Activated naive CD8-positive, alpha-beta T cell treated with anti-CD3 and anti-CD28 coated beads, Interleukin-2, amount 50 U/mL, for 24 hours (primary cell): ENCODE results near the gene PMEPA1.
A peak's percentile ranks its signal among the peaks of the same experiment; 100 is the strongest.
"Not testable (repeated sequence)": the region's sequence is repeated elsewhere in the genome, so short reads cannot be mapped to it uniquely, and the experiment has no call there.

Source experiments
- ATAC-seq: fragments of 150-1000 bp; cut with Tn5 transposase; one replicate; pipeline ENCODE4 v1.10.0; 2021
- DNase-seq: peaks from one replicate; pipeline ENCODE4 v3.0.0; 2021
- H3K27ac Mint-ChIP-seq: one replicate; pipeline ENCODE4 v1.8.0; 2021; ENCODE audit warnings: mild to moderate bottlenecking, mixed read lengths
- H3K27me3 Mint-ChIP-seq: one replicate; pipeline ENCODE4 v1.8.0; 2021; ENCODE audit warnings: mixed read lengths
- H3K36me3 Mint-ChIP-seq: one replicate; pipeline ENCODE4 v1.8.0; 2021; ENCODE audit warnings: low read depth, mixed read lengths
- H3K4me1 Mint-ChIP-seq: one replicate; pipeline ENCODE4 v1.8.0; 2021; ENCODE audit warnings: mixed read lengths
- H3K4me3 Mint-ChIP-seq: one replicate; pipeline ENCODE4 v1.8.0; 2021; ENCODE audit warnings: mild to moderate bottlenecking, moderate library complexity, mixed read lengths
- H3K9me3 Mint-ChIP-seq: one replicate; pipeline ENCODE4 v1.8.0; 2021; ENCODE audit warnings: mixed read lengths

Gene PMEPA1

DNA sequence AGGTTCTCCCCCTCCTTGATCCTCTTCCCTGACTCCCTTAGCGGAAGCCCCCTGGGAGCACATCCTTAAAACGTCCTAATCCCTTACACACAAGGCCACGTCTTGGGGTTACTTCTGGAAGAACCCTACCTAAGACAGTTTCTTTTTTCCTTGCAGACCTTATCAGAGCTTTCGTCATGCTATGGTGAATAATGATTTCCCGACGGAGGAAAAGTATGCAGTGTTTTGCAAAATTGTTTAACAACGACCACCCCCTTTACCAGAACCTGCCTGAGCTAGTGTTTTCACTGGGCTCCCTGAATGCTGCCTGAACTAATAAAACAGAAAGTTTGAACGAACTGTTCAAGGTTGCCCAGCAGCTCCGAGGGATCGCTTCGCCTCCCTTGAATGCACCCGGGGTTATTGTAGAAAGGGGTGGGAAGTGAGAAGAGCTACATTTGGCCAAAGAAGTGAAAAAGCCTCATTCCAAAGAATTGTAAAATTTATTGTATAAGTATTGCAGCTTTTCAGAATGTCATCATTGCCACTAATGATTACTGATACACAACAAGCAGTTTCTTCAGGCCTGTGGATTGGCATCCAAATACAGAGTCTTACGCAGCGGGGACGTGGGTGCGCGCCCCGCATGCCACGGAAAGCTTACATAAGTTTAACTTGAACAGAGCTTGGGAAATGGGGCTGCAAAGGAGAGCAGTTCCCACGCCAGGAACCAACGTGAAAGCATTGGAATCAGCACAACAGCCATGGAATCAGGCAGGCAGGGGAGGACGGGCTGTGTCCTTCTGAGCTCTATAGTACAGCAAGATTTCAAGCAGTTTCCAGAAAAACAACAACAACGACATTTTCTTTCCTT lies 61.7 kb downstream of the PMEPA1 start:
- ATAC-seq (no peak), DNase-seq (no peak)
- Mint-ChIP-seq H3K4me1 (no peaks in the 10 kb centered on the region), H3K4me3 (no peak overlapping the region), H3K27ac (no peak overlapping the region), H3K9me3 (peaks cover 9% of the 10 kb centered on the region), H3K27me3 (no peaks in the 10 kb centered on the region), H3K36me3 (peaks cover 4% of the 10 kb centered on the region)

- Mint-ChIP-seq H3K27ac (no peak overlapping the region), H3K9me3 (peaks cover 9% of the 10 kb centered on the region), H3K4me3 (no peak overlapping the region), H3K36me3 (peaks cover 4% of the 10 kb centered on the region), H3K27me3 (no peaks in the 10 kb centered on the region), H3K4me1 (no peaks in the 10 kb centered on the region)
- DNase-seq (no peak), ATAC-seq (no peak)
Observed at GRCh38 chr20:57647006-57647932, 62.5 kb downstream of the PMEPA1 start.

- Mint-ChIP-seq H3K4me1 (peaks cover 7% of the 10 kb centered on the region), H3K36me3 (peaks cover 8% of the 10 kb centered on the region), H3K4me3 (no peak overlapping the region), H3K27ac (no peak overlapping the region), H3K27me3 (peaks cover 5% of the 10 kb centered on the region), H3K9me3 (peaks cover 32% of the 10 kb centered on the region)
- DNase-seq = no peak
- ATAC-seq = no peak
Observed at GRCh38 chr20:57638895-57639236, 70.9 kb downstream of the PMEPA1 start.

DNA sequence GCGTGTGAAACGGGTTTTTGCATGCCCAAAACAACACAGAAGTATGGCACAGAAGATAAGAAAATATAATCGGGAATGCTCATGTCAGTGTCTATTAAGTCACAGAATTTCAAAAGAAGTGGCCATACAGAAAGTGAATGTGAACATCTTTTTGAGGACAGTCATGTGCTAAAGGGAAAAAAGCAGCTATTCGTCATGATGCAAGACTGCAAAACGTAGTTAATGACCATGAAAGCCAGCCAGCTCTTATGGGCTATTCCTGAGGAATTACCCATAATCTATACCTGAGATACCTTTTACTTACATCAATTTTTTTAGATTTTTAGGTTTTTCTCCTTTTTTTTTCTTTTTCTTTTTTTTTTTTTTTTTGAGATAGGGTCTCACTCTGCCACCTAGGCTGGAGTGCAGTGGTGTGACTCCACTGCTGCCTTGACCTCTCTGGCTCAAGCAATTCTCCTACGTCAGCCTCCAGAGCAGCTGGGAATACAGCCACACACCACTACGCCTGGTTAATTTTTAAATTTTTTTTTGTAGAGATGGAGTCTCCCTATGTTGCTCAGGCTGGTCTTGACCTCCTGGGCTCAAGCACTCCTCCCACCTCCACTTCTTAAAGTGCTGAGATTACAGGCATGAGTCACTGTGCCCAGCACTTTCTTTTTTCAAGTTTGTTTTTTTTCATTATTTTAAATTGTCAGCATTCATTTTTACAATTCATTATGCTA lies 71.5 kb downstream of the PMEPA1 start:
- DNase-seq = no peak
- ATAC-seq = no peak
- H3K4me1 Mint-ChIP-seq = peaks cover 10% of the 10 kb centered on the region
- H3K27ac Mint-ChIP-seq = no peak overlapping the region
- H3K4me3 Mint-ChIP-seq = no peak overlapping the region
- H3K27me3 Mint-ChIP-seq = peaks cover 5% of the 10 kb centered on the region
- peaks cover 33% of the 10 kb centered on the region for H3K9me3 Mint-ChIP-seq
- peaks cover 8% of the 10 kb centered on the region for H3K36me3 Mint-ChIP-seq

GRCh38 chr20:57633945-57634491 lies 75.8 kb downstream of the PMEPA1 start:
- H3K4me3 Mint-ChIP-seq = no peak overlapping the region
- ATAC-seq (no peak), DNase-seq (no peak)
- H3K36me3 Mint-ChIP-seq = peaks cover 15% of the 10 kb centered on the region
- peaks cover 5% of the 10 kb centered on the region for H3K27me3 Mint-ChIP-seq
- H3K27ac Mint-ChIP-seq = no peak overlapping the region
- peaks cover 28% of the 10 kb centered on the region for H3K4me1 Mint-ChIP-seq
- peaks cover 39% of the 10 kb centered on the region for H3K9me3 Mint-ChIP-seq

DNA sequence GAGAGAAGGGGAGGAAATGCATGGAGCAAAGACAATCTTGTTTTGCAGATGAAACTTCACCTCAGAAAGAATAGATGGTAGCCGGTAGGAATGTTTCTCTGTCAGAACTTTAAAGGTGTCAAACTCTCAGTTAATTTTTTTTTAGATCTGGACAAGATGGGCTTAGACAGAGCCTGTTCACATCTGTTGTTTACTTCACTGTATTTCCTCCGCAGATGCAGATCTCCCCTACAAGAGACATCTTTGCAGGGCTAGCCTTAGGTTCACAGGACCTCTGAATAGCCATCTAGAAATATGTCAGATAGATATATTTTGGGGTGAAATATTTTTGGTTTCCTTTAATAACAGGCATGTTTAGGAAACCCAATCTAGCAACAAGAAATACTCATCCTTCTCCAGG lies 77.5 kb downstream of the PMEPA1 start:
- DNase-seq (no peak), ATAC-seq (no peak)
- Mint-ChIP-seq H3K27me3 (peaks cover 5% of the 10 kb centered on the region), H3K9me3 (peaks cover 35% of the 10 kb centered on the region), H3K4me3 (no peak overlapping the region), H3K36me3 (peaks cover 12% of the 10 kb centered on the region), H3K27ac (no peak overlapping the region), H3K4me1 (peaks cover 41% of the 10 kb centered on the region)

GRCh38 chr20:57630061-57630460 lies 79.8 kb downstream of the PMEPA1 start:
- ATAC-seq (peak; percentile 94), DNase-seq (peak; percentile 59)
- Mint-ChIP-seq H3K27me3 (no peaks in the 10 kb centered on the region), H3K36me3 (peaks cover 14% of the 10 kb centered on the region), H3K4me3 (peak overlapping the region; percentile 88), H3K4me1 (peaks cover 56% of the 10 kb centered on the region), H3K27ac (peak overlapping the region; percentile 89), H3K9me3 (peaks cover 20% of the 10 kb centered on the region)

GRCh38 chr20:57629491-57629901 lies 80.3 kb downstream of the PMEPA1 start:
- peak overlapping the region; percentile 88 for H3K4me3 Mint-ChIP-seq
- peak; percentile 48 for DNase-seq
- H3K4me1 Mint-ChIP-seq = peaks cover 54% of the 10 kb centered on the region
- peaks cover 19% of the 10 kb centered on the region for H3K9me3 Mint-ChIP-seq
- H3K27me3 Mint-ChIP-seq, ATAC-seq: not testable (repeated sequence)
- peaks cover 18% of the 10 kb centered on the region for H3K36me3 Mint-ChIP-seq
- H3K27ac Mint-ChIP-seq = peak overlapping the region; percentile 89

DNA sequence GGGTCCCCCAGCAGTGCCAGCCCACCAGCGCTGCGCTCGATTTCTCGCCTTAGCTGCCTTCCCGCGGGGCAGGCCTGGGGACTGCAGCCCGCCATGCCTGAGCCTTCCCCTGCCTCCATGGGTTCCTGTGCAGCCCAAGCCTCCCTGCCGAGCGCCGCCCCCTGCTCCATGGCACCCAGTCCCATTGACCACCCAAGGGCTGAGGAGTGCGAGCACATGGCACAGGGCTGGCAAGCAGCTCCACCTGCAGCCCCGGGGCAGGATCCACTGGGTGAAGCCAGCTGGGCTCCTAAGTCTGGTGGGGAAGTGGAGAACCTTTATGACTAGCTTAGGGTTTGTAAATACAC lies 80.9 kb downstream of the PMEPA1 start:
- not testable (repeated sequence) for DNase-seq, ATAC-seq, H3K27me3 Mint-ChIP-seq
- peaks cover 19% of the 10 kb centered on the region for H3K9me3 Mint-ChIP-seq
- H3K4me1 Mint-ChIP-seq = peaks cover 49% of the 10 kb centered on the region
- peaks cover 20% of the 10 kb centered on the region for H3K36me3 Mint-ChIP-seq
- peak overlapping the region; percentile 88 for H3K4me3 Mint-ChIP-seq
- H3K27ac Mint-ChIP-seq = peak overlapping the region; percentile 89

DNA sequence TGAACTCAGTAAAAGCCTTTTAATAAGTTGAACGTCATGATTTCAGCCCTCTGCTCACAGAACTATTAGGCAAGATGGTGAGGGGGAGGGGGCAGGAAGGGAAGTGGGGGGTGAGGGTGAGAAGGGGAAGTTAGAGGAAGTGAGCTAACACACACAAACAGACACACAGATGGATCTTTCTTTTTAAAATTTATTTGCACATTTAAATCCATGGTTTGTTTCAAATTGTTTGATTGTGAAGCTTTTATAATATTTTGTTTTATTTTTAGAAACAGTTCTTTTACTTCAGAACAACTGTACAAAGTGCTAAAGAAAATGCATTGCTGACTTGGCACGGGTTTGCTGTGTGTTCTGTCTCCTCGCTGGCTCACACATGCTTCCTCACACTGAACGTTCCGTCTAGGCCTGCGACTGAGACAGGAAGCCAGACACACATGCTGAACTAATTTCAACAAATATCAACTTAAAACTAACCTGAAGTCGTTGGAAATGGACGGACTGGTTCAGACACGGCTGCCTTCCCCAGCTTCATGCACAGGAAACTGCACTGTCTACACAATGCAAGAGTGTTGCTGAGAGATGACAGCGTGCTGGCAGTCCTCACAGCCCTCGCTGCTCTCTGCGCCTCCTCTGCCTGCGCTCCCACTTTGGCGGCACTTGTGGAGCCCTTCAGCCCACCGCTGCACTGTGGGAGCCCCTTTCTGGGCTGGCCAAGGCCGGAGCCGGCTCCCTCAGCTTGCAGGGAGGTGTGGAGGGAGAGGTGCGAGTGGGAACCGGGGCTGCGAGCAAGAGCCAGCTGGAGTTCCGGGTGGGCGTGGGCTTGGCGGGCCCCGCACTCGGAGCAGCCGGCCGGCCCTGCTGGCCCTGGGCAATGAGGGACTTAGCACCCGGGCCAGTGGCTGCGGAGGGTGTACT lies 81.5 kb downstream of the PMEPA1 start:
- DNase-seq = peak; percentile 44
- peak; percentile 61 for ATAC-seq
- H3K4me1 Mint-ChIP-seq = peaks cover 45% of the 10 kb centered on the region
- H3K36me3 Mint-ChIP-seq = peaks cover 20% of the 10 kb centered on the region
- H3K4me3 Mint-ChIP-seq = peak overlapping the region; percentile 81
- peaks cover 16% of the 10 kb centered on the region for H3K9me3 Mint-ChIP-seq
- peak overlapping the region; percentile 89 for H3K27ac Mint-ChIP-seq
- no peaks in the 10 kb centered on the region for H3K27me3 Mint-ChIP-seq

DNA sequence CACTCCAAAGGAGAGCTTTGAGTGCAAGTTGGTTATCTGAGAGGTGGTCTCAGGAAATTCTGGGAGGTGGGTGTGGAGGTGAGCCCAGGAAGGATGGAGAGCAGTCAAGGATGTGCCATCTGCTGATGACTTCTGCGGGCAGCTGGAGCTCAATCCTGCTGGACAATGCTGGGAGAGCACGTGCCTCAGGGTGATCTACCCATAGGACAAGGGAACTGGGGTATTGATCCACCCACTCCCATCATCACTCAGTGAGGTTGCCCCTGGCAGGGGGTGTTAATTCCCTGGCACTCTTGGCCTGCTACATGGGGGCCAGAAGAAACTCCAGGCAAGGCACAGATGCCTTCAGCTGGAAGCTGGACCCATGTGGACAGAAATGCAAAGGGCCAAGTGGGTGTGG lies 82.5 kb downstream of the PMEPA1 start:
- no peak for DNase-seq
- Mint-ChIP-seq H3K4me1 (peaks cover 48% of the 10 kb centered on the region), H3K27me3 (no peaks in the 10 kb centered on the region), H3K36me3 (peaks cover 20% of the 10 kb centered on the region), H3K27ac (peak overlapping the region; percentile 14), H3K9me3 (peaks cover 14% of the 10 kb centered on the region), H3K4me3 (peak overlapping the region; percentile 81)
- no peak for ATAC-seq

GRCh38 chr20:57625978-57626377 lies 83.8 kb downstream of the PMEPA1 start:
- no peak overlapping the region for H3K27ac Mint-ChIP-seq
- H3K27me3 Mint-ChIP-seq = no peaks in the 10 kb centered on the region
- peaks cover 60% of the 10 kb centered on the region for H3K4me1 Mint-ChIP-seq
- no peak for DNase-seq
- peaks cover 20% of the 10 kb centered on the region for H3K36me3 Mint-ChIP-seq
- peaks cover 14% of the 10 kb centered on the region for H3K9me3 Mint-ChIP-seq
- H3K4me3 Mint-ChIP-seq = no peak overlapping the region
- no peak for ATAC-seq

GRCh38 chr20:57625181-57625958 lies 84.4 kb downstream of the PMEPA1 start:
- H3K27me3 Mint-ChIP-seq = no peaks in the 10 kb centered on the region
- H3K27ac Mint-ChIP-seq = no peak overlapping the region
- DNase-seq (no peak), ATAC-seq (no peak)
- no peak overlapping the region for H3K4me3 Mint-ChIP-seq
- peaks cover 20% of the 10 kb centered on the region for H3K36me3 Mint-ChIP-seq
- H3K4me1 Mint-ChIP-seq = peaks cover 65% of the 10 kb centered on the region
- H3K9me3 Mint-ChIP-seq = peaks cover 14% of the 10 kb centered on the region
